ENCODE data around the gene NNMT. TPM values are rescaled to one million over a fixed set of nuclear protein-coding genes. Genes with fewer than 3 reads are reported as not detected.

The NNMT gene
- total and polyA plus RNA-seq, 9 of the 15 experiments (the other 6 are each of a cell fraction or from before 2014, with no cell fraction given) = 6.1 to 15.0 (median 11.2) TPM

DNA sequence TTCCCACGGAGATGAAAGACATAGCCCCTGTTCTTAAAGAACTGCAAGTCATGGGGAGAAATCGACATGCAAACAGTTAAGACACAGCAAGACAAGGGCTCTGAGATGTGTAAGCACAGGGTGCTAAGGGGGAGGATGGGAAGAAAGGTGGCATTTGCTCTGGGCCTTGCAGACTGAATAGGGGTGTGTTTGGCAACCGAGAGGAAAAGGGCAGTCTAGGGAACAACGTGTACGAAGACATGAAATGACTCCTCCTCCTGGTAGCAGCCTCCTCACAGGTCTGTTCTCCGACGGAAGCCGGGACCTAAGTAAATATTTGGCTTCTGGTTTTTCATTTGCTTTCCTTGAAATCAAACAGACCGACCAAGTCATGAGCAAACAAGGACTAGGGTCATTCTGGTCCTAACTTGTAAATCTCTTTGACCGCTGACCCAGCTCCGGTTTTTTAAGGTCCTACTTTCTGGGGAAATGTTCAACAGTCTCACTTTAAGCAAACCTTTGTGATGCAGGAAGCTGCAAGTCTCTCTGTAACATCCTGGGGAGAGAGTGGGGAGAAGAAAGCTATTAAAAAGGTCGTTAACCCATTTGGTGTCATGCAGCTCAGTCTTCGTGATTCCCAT is 19.7 kb downstream of the NNMT start (continued):
- TF ChIP-seq TSC22D4 (tag; IDR thresholded peaks at IDR 0.05) (no peak), MAFG (tag; conservative IDR thresholded peaks at IDR 0.05) (peak; percentile 75), ARHGAP35 (IDR thresholded peaks at IDR 0.05; ENCODE audit: partially characterized antibody) (no peak), HMGN3 (IDR thresholded peaks at IDR 0.05; ENCODE audit: borderline replicate concordance, extremely low read depth, insufficient read length, low read depth, low read length) (no peak), ZNF316 (IDR thresholded peaks at IDR 0.05) (peak; percentile 64)

DNA sequence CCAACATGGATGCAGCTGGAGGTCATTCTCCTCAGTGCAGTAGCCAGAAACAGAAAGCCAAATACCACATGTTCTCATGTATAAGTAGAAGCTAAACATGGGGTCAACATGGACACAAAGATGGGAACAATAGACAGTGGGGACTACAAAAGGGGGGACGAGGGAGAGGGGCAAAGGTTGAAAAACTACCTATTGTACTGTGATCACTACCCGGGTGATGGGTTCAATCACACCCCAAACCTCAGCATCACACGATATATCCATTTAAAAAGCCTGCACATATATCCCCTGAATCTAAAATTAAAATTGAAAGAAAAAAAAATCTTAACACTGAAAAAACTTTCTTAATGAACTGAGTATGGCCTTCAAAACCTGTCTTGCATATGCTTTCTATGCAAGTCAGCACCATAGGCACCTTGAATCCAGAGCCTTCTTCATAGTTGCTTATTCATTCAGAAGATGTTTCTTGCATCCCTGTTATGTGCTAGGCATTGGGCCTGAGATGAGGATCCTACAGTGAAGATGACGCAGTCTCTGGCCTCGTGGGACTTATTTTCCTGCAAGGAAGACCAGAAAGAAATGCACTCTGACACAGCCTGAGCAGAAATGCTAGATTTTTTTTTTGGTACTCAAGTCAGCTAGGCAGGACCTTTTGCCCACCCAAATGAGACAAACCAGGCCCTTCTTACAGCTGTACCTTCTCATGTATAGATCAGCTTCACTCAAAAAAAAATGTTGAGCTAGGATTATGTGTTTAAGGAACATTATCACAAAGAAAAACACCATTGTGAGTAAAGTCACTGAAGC is 21.0 kb downstream of the NNMT start:
- Histone ChIP-seq H2AFZ (ENCODE audit: low read depth, low read length) (peak overlapping the region; percentile 40; the same call in 1 of the 2 replicates), H3K4me1 (replicated peaks in 1 of 2; ENCODE audit: control insufficient read depth in 2 of 2, insufficient read depth in 2 of 2, low read length in 2 of 2) (peaks cover under 1 to 10% of the 10 kb centered on the region in 2 experiments; a peak in 4 of 5 replicates), H3K36me3 (ENCODE audit: control insufficient read depth, insufficient read depth, low read length) (no peaks in the 10 kb centered on the region), H4K20me1 (replicated peaks; ENCODE audit: control insufficient read depth, insufficient read depth, low read length) (no peaks in the 10 kb centered on the region), H3K27ac (ENCODE audit: extremely low read depth, low read depth, low read length) (no peak overlapping the region), H3K9me3 (replicated peaks; ENCODE audit: control insufficient read depth, insufficient read depth, low read depth, low read length) (no peaks in the 10 kb centered on the region), H3K9me1 (ENCODE audit: control insufficient read depth, insufficient read depth, low read length) (no peaks in the 10 kb centered on the region), H3K4me3 (no peak overlapping the region), H3K9ac (ENCODE audit: insufficient read depth in 1 of 2, low read depth in 2 of 2, low read length in 2 of 2) (no peak overlapping the region), H3K27me3 (ENCODE audit: control insufficient read depth in 2 of 2, insufficient read depth in 2 of 2, low read length in 2 of 2) (no peaks in the 10 kb centered on the region), H3K4me2 (ENCODE audit: insufficient read depth, low read length) (no peak overlapping the region), H3K79me2 (ENCODE audit: control insufficient read depth, insufficient read depth, low read length) (no peaks in the 10 kb centered on the region)
- ChIA-PET CTCF (ENCODE audit: low intra/inter-chr PET ratio) (interaction anchor here (0.8 kb wide), 1 partner anchor 446 kb away, joined by 3 read pairs; no protein-coding TSS in a partner anchor), POLR2A (interaction anchor here (0.6 to 1.3 kb wide), 3 partner anchors 10 to 658 kb away, joined by 3 to 4 read pairs (median 4); no protein-coding TSS in a partner anchor)
- in situ Hi-C loops (cut with MboI) (no loop called here), intact Hi-C loops (cut with micrococcal nuclease) (loop anchor here (1.0 kb wide), 2 partner anchors 37 to 446 kb away; no protein-coding TSS in a partner anchor)
- no TSS peak for BruUV-seq (replicated peaks)
- WGBS (ENCODE audit: insufficient coverage, low coverage, missing lambda C conversion rate) = 50% methylated on average over 5 of the region's 5 CpGs
- no peak for ATAC-seq
- DNase-seq (ENCODE audit: extremely low read depth in 1 of 4, low spot score in 3 of 4) = no peak
- FAIRE-seq = no peak
- TF ChIP-seq NFXL1 (CRISPR knock-in tag; IDR thresholded peaks at IDR 0.05) (no peak), SMARCB1 (IDR thresholded peaks at IDR 0.05; ENCODE audit: insufficient read length, low read depth) (no peak), EZH2 (IDR thresholded peaks at IDR 0.05; ENCODE audit: borderline replicate concordance, low read depth, low read length) (no peak), SMAD1 (IDR thresholded peaks at IDR 0.05; ENCODE audit: low read depth, low read length, partially characterized antibody) (no peak), NCOR1 (IDR thresholded peaks at IDR 0.05) (no peak), ZC3H11A (IDR thresholded peaks at IDR 0.05; ENCODE audit: low read depth, low read length) (no peak), GABPB2 (CRISPR knock-in tag; conservative IDR thresholded peaks at IDR 0.05) (no peak), ZNF12 (CRISPR knock-in tag; IDR thresholded peaks at IDR 0.05) (no peak), FOXA1 (IDR thresholded peaks at IDR 0.05; ENCODE audit: borderline replicate concordance) (no peak), KLF13 (tag; IDR thresholded peaks at IDR 0.05; ENCODE audit: borderline replicate concordance, low read depth) (no peak), ZNF140 (CRISPR knock-in tag; IDR thresholded peaks at IDR 0.05) (no peak), ILK (tag; IDR thresholded peaks at IDR 0.05; ENCODE audit: borderline replicate concordance, low read depth) (no peak), GTF2E2 (tag; IDR thresholded peaks at IDR 0.05) (no peak), RBM34 (IDR thresholded peaks at IDR 0.05; ENCODE audit: borderline replicate concordance, insufficient read depth, low read length) (no peak), CCAR2 (IDR thresholded peaks at IDR 0.05; ENCODE audit: low read depth, low read length) (no peak)
- TF ChIP-seq, protein P1, sequence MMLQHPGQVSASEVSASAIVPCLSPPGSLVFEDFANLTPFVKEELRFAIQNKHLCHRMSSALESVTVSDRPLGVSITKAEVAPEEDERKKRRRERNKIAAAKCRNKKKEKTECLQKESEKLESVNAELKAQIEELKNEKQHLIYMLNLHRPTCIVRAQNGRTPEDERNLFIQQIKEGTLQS (IDR thresholded peaks at IDR 0.05) = no peak
- TF ChIP-seq, protein P1 (CRISPR knock-in tag; conservative IDR thresholded peaks at IDR 0.05) = no peak

Measured in K562 (cell line).